Upper lobe of left lung (tissue), 4 donors: Measurements from ENCODE around the gene SLC29A3.

Source experiments
- CTCF ChIP-seq, 6 experiments: fragments of 450-650 bp in 4 of 6; fragments of 200-600 bp in 2 of 6; sonication (generic) in 2 of 6; IDR thresholded peaks; one replicate each; pipeline ENCODE4 v1.5.1; 2016 to 2019; ENCODE audit warnings: antibody characterized with exemption in 6 of 6
- POLR2A ChIP-seq, 4 donors: fragments of 450-650 bp; IDR thresholded peaks; one replicate each; pipeline ENCODE4 v1.5.1; 2016 to 2017; ENCODE audit warnings: antibody characterized with exemption in 4 of 4, mild to moderate bottlenecking in 2 of 4

GRCh38 chr10:71391701-71392100, 72.6 kb downstream of the SLC29A3 start:
- TF ChIP-seq CTCF (IDR thresholded peaks at IDR 0.05) (no peak), POLR2A (IDR thresholded peaks at IDR 0.05) (no peak)
